ENCODE results near the gene MFAP3. TPM values are rescaled to one million over a fixed set of nuclear protein-coding genes. Genes with fewer than 3 reads are reported as not detected.
A peak's percentile ranks its signal among the peaks of the same experiment; 100 is the strongest.

Gene MFAP3
- 41.7 and 44.2 TPM in 2 replicates for total RNA-seq
- long read RNA-seq, transcript MFAP3-212 (3 exons, 643 nt), result major isoform, 21 of 66 reads
- long read RNA-seq, partial matches to known transcripts, result 6 of 66 reads
- long read RNA-seq, other reads (novel, unspliced or antisense), result 38 of 66 reads

- no peaks in the 10 kb centered on the region for H3K27me3 Mint-ChIP-seq (ENCODE audit: unreplicated experiment)
- peak; percentile 94 for DNase-seq (ENCODE audit: extremely low spot score, unreplicated experiment)
- H3K4me3 Mint-ChIP-seq (ENCODE audit: unreplicated experiment), result peak within 1 kb of the TSS; percentile 94
- H3K4me1 Mint-ChIP-seq (ENCODE audit: unreplicated experiment), result peaks cover 16% of the 10 kb centered on the region
- H3K27ac Mint-ChIP-seq (ENCODE audit: unreplicated experiment), result peak within 1 kb of the TSS; percentile 94
- no peaks in the 10 kb centered on the region for H3K9me3 Mint-ChIP-seq (ENCODE audit: unreplicated experiment)
- no peak for TF ChIP-seq CTCF (IDR thresholded peaks at IDR 0.05)
- H3K36me3 Mint-ChIP-seq (ENCODE audit: unreplicated experiment), result peaks cover 3% of the 10 kb centered on the region
Observed at GRCh38 chr5:154038707-154039457, at the start of gene MFAP3, which contains the start of gene FAM114A2. Gene MFAP3 (plus strand): TSS chr5:154038967. CDS start chr5:154049723, 10,756 bp downstream. Gene FAM114A2 (minus strand): TSS chr5:154038910. CDS start chr5:154034953, 3,957 bp downstream.

- H3K9me3 Mint-ChIP-seq (ENCODE audit: unreplicated experiment), result no peaks in the 10 kb centered on the region
- no peak for DNase-seq (ENCODE audit: extremely low spot score, unreplicated experiment)
- no peak overlapping the region for H3K27ac Mint-ChIP-seq (ENCODE audit: unreplicated experiment)
- H3K4me1 Mint-ChIP-seq (ENCODE audit: unreplicated experiment), result no peaks in the 10 kb centered on the region
- TF ChIP-seq CTCF (IDR thresholded peaks at IDR 0.05), result no peak
- peaks cover 33% of the 10 kb centered on the region for H3K36me3 Mint-ChIP-seq (ENCODE audit: unreplicated experiment)
- H3K27me3 Mint-ChIP-seq (ENCODE audit: unreplicated experiment), result no peaks in the 10 kb centered on the region
- H3K4me3 Mint-ChIP-seq (ENCODE audit: unreplicated experiment), result no peak overlapping the region
Observed at GRCh38 chr5:153991168-153991567, 47.6 kb upstream of the MFAP3 start.

GRCh38 chr5:153998010-153998409 lies 40.8 kb upstream of the MFAP3 start:
- Mint-ChIP-seq H3K4me1 (ENCODE audit: unreplicated experiment) (no peaks in the 10 kb centered on the region), H3K27ac (ENCODE audit: unreplicated experiment) (no peak overlapping the region), H3K36me3 (ENCODE audit: unreplicated experiment) (peaks cover 44% of the 10 kb centered on the region), H3K4me3 (ENCODE audit: unreplicated experiment) (no peak overlapping the region), H3K27me3 (ENCODE audit: unreplicated experiment) (no peaks in the 10 kb centered on the region), H3K9me3 (ENCODE audit: unreplicated experiment) (no peaks in the 10 kb centered on the region)
- TF ChIP-seq CTCF (IDR thresholded peaks at IDR 0.05), result no peak
- no peak for DNase-seq (ENCODE audit: extremely low spot score, unreplicated experiment)

GRCh38 chr5:153998768-153999167 lies 40.0 kb upstream of the MFAP3 start:
- no peaks in the 10 kb centered on the region for H3K4me1 Mint-ChIP-seq (ENCODE audit: unreplicated experiment)
- no peak overlapping the region for H3K4me3 Mint-ChIP-seq (ENCODE audit: unreplicated experiment)
- no peaks in the 10 kb centered on the region for H3K27me3 Mint-ChIP-seq (ENCODE audit: unreplicated experiment)
- peaks cover 44% of the 10 kb centered on the region for H3K36me3 Mint-ChIP-seq (ENCODE audit: unreplicated experiment)
- DNase-seq (ENCODE audit: extremely low spot score, unreplicated experiment), result no peak
- H3K9me3 Mint-ChIP-seq (ENCODE audit: unreplicated experiment), result no peaks in the 10 kb centered on the region
- TF ChIP-seq CTCF (IDR thresholded peaks at IDR 0.05), result no peak
- no peak overlapping the region for H3K27ac Mint-ChIP-seq (ENCODE audit: unreplicated experiment)

- no peak overlapping the region for H3K4me3 Mint-ChIP-seq (ENCODE audit: unreplicated experiment)
- no peak for DNase-seq (ENCODE audit: extremely low spot score, unreplicated experiment)
- H3K36me3 Mint-ChIP-seq (ENCODE audit: unreplicated experiment), result peaks cover 36% of the 10 kb centered on the region
- H3K27me3 Mint-ChIP-seq (ENCODE audit: unreplicated experiment), result no peaks in the 10 kb centered on the region
- no peak overlapping the region for H3K27ac Mint-ChIP-seq (ENCODE audit: unreplicated experiment)
- no peak for TF ChIP-seq CTCF (IDR thresholded peaks at IDR 0.05)
- no peaks in the 10 kb centered on the region for H3K4me1 Mint-ChIP-seq (ENCODE audit: unreplicated experiment)
- H3K9me3 Mint-ChIP-seq (ENCODE audit: unreplicated experiment), result no peaks in the 10 kb centered on the region
Observed at GRCh38 chr5:153999995-154000394, 38.8 kb upstream of the MFAP3 start.

All from osteocyte (in vitro differentiated cells).